ENCODE data around the gene PHETA2. TPM values are rescaled to one million over a fixed set of nuclear protein-coding genes. Genes with fewer than 3 reads are reported as not detected.

The PHETA2 gene
- total RNA-seq, result 10 to 100 TPM in 1 of 4 donors, 1 to 10 TPM in 3; 5.8 to 14.6 (median 7.6) TPM

- Histone ChIP-seq H3K36me3 (peaks cover 0 to 7% (median 0%) of the 10 kb centered on the region in 3 donors), H3K4me1 (peaks cover 3 to 39% (median 16%) of the 10 kb centered on the region in 4 donors), H3K27ac (peak within 1 kb of the TSS; percentile 81 to 87 (median 86)), H3K9me3 (no peaks in the 10 kb centered on the region), H3K27me3 (no peaks in the 10 kb centered on the region), H3K4me3 (peak within 1 kb of the TSS; percentile 54 to 74 (median 64))
- peak; percentile 58 to 78 (median 76) for DNase-seq
- TF ChIP-seq CTCF (IDR thresholded peaks at IDR 0.05) (peak; percentile 17 to 59 (median 42)), POLR2A (IDR thresholded peaks at IDR 0.05) (peak; percentile 13 to 18)
Measured at GRCh38 chr22:42074132-42074811, at the start of gene PHETA2. Gene PHETA2, plus strand, starts transcription at chr22:42074248. Its CDS starts 3,046 bp downstream, at chr22:42077294.

- H3K4me3 ChIP-seq, result no peak overlapping the region
- no peaks in the 10 kb centered on the region for H3K36me3 ChIP-seq
- H3K27me3 ChIP-seq, result no peaks in the 10 kb centered on the region
- TF ChIP-seq CTCF (IDR thresholded peaks at IDR 0.05) (no peak), POLR2A (IDR thresholded peaks at IDR 0.05) (no peak)
- DNase-seq, result no peak
- no peak overlapping the region for H3K27ac ChIP-seq
- H3K9me3 ChIP-seq, result no peaks in the 10 kb centered on the region
- H3K4me1 ChIP-seq, result peaks cover 0 to 5% (median 0%) of the 10 kb centered on the region in 4 donors
Measured at GRCh38 chr22:42025421-42025820, 48.6 kb upstream of the PHETA2 start.

GRCh38 chr22:42026705-42027104 is 47.3 kb upstream of the PHETA2 start:
- H3K27me3 ChIP-seq, result no peaks in the 10 kb centered on the region

GRCh38 chr22:42033263-42034181 is 40.5 kb upstream of the PHETA2 start:
- TF ChIP-seq POLR2A (IDR thresholded peaks at IDR 0.05) (no peak), CTCF (IDR thresholded peaks at IDR 0.05) (no peak)
- Histone ChIP-seq H3K9me3 (peaks cover 0 to 8% (median 0%) of the 10 kb centered on the region in 4 donors), H3K36me3 (no peaks in the 10 kb centered on the region), H3K4me1 (no peaks in the 10 kb centered on the region), H3K27me3 (no peaks in the 10 kb centered on the region), H3K4me3 (no peak overlapping the region), H3K27ac (no peak overlapping the region)
- no peak for DNase-seq

More at GRCh38 chr22:42026705-42027104, 47.3 kb upstream of the PHETA2 start:
- Histone ChIP-seq H3K27ac (no peak overlapping the region), H3K4me1 (peaks cover 0 to 5% (median 0%) of the 10 kb centered on the region in 4 donors), H3K4me3 (no peak overlapping the region), H3K36me3 (no peaks in the 10 kb centered on the region), H3K9me3 (no peaks in the 10 kb centered on the region)
- TF ChIP-seq POLR2A (IDR thresholded peaks at IDR 0.05) (no peak), CTCF (IDR thresholded peaks at IDR 0.05) (no peak)
- DNase-seq, result no peak

GRCh38 chr22:42035256-42035655 is 38.8 kb upstream of the PHETA2 start:
- Histone ChIP-seq H3K4me1 (no peaks in the 10 kb centered on the region), H3K27me3 (no peaks in the 10 kb centered on the region), H3K36me3 (no peaks in the 10 kb centered on the region), H3K9me3 (peaks cover 0 to 8% (median 0%) of the 10 kb centered on the region in 4 donors), H3K4me3 (no peak overlapping the region), H3K27ac (no peak overlapping the region)
- TF ChIP-seq CTCF (IDR thresholded peaks at IDR 0.05) (no peak), POLR2A (IDR thresholded peaks at IDR 0.05) (no peak)
- no peak for DNase-seq
